Measurements from ENCODE around the gene OGDH.

OGDH gene

GRCh38 chr7:44695756-44696155, 89.3 kb downstream of the OGDH start:
- TF ChIP-seq REST (IDR thresholded peaks at IDR 0.05; ENCODE audit: insufficient read depth in 1 of 2, low read depth in 2 of 2, low read length in 2 of 2) (no peak), SIN3A (IDR thresholded peaks at IDR 0.05; ENCODE audit: borderline replicate concordance, insufficient read depth, low read length) (no peak), POLR2AphosphoS5 (IDR thresholded peaks at IDR 0.05; ENCODE audit: low read depth, low read length) (no peak), FOXP2 (optimal IDR thresholded peaks at IDR 0.05; ENCODE audit: borderline replicate concordance, extremely low read depth, extremely low read length, insufficient read depth) (no peak), TAF1 (IDR thresholded peaks at IDR 0.05; ENCODE audit: borderline replicate concordance, insufficient read depth, low read length) (no peak)

GRCh38 chr7:44696728-44697127, 90.3 kb downstream of the OGDH start:
- TF ChIP-seq FOXP2 (optimal IDR thresholded peaks at IDR 0.05; ENCODE audit: borderline replicate concordance, extremely low read depth, extremely low read length, insufficient read depth) (no peak), TAF1 (IDR thresholded peaks at IDR 0.05; ENCODE audit: borderline replicate concordance, insufficient read depth, low read length) (no peak), POLR2AphosphoS5 (IDR thresholded peaks at IDR 0.05; ENCODE audit: low read depth, low read length) (no peak), SIN3A (IDR thresholded peaks at IDR 0.05; ENCODE audit: borderline replicate concordance, insufficient read depth, low read length) (no peak), REST (IDR thresholded peaks at IDR 0.05; ENCODE audit: insufficient read depth in 1 of 2, low read depth in 2 of 2, low read length in 2 of 2) (no peak)

DNA sequence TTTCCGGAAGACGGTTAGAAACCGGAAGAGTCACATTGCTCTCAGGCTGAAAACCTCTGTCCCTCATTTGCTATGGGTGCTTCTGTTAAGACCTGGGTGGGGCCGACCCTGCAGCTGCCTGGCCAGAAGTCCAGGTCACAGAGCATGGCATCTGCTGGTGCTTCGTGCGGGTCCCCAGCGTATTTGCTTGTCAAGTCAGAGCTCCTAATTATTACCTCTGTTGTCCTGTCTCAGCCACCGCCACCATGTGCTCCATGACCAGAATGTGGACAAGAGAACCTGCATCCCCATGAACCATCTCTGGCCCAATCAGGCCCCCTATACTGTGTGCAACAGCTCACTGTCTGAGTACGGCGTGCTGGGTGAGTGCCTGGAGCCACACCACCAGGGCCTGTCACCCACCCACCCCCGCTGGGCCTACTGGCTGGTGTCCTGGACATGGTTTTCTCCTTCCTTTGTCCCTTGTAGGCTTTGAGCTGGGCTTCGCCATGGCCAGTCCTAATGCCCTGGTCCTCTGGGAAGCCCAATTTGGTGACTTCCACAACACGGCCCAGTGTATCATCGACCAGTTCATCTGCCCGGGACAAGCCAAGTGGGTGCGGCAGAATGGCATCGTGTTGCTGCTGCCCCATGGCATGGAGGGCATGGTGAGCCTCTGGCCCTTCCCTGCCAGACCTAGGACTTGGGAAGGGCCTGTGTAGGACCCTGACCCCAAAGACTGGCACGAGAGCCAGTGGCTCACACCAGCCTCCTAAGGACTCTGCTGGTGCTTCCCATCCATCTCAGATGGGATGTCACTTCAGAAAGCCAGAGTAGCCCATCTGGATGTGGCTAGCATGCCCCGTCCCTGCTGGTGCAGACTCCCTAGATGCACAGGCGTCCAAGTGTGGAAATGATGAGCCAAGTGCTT, 91.0 kb downstream of the OGDH start:
- TF ChIP-seq SIN3A (IDR thresholded peaks at IDR 0.05; ENCODE audit: borderline replicate concordance, insufficient read depth, low read length): no peak
- TF ChIP-seq POLR2AphosphoS5 (IDR thresholded peaks at IDR 0.05; ENCODE audit: low read depth, low read length): no peak
- TF ChIP-seq FOXP2 (optimal IDR thresholded peaks at IDR 0.05; ENCODE audit: borderline replicate concordance, extremely low read depth, extremely low read length, insufficient read depth): no peak
- TF ChIP-seq REST (IDR thresholded peaks at IDR 0.05; ENCODE audit: insufficient read depth in 1 of 2, low read depth in 2 of 2, low read length in 2 of 2): no peak
- no peak for TF ChIP-seq TAF1 (IDR thresholded peaks at IDR 0.05; ENCODE audit: borderline replicate concordance, insufficient read depth, low read length)

GRCh38 chr7:44698046-44698580, 91.7 kb downstream of the OGDH start:
- TF ChIP-seq FOXP2 (optimal IDR thresholded peaks at IDR 0.05; ENCODE audit: borderline replicate concordance, extremely low read depth, extremely low read length, insufficient read depth): no peak
- TF ChIP-seq POLR2AphosphoS5 (IDR thresholded peaks at IDR 0.05; ENCODE audit: low read depth, low read length): no peak
- no peak for TF ChIP-seq SIN3A (IDR thresholded peaks at IDR 0.05; ENCODE audit: borderline replicate concordance, insufficient read depth, low read length)
- no peak for TF ChIP-seq REST (IDR thresholded peaks at IDR 0.05; ENCODE audit: insufficient read depth in 1 of 2, low read depth in 2 of 2, low read length in 2 of 2)
- no peak for TF ChIP-seq TAF1 (IDR thresholded peaks at IDR 0.05; ENCODE audit: borderline replicate concordance, insufficient read depth, low read length)

All from PFSK-1 (cell line).